Stomach (tissue), 9 donors: Measurements from ENCODE around the gene CHMP2A. TPM values are rescaled to one million over a fixed set of nuclear protein-coding genes. Genes with fewer than 3 reads are reported as not detected.

Source experiments
- DNase-seq, 2 donors: peaks; one replicate each; pipeline versions ENCODE4 v3.0.0 to v3.0.0-alpha.2; 2013 to 2019
- H3K27ac ChIP-seq, 5 donors: fragments of 200-600 bp in 4 of 5; sonication (generic) in 4 of 5; one replicate each; pipeline ENCODE4 v1.5.1; 2013 to 2019; ENCODE audit warnings: mild to moderate bottlenecking in 1 of 5, moderate library complexity in 1 of 5
- H3K27me3 ChIP-seq, 3 donors: fragments of 200-600 bp; sonication (generic); one replicate each; pipeline ENCODE4 v1.5.1; 2017 to 2019; ENCODE audit warnings: mixed run types in 1 of 3
- H3K36me3 ChIP-seq, 4 donors: fragments of 200-600 bp; sonication (generic); 1 replicate in 3 of 4; 2 replicates in 1 of 4; pipeline ENCODE4 v1.5.1; 2016 to 2019
- H3K4me1 ChIP-seq, 4 donors: fragments of 200-600 bp; sonication (generic); one replicate each; pipeline ENCODE4 v1.5.1; 2016 to 2019
- H3K4me3 ChIP-seq, 4 donors: fragments of 200-600 bp; sonication (generic) in 3 of 4; one replicate each; pipeline ENCODE4 v1.5.1; 2016 to 2019; ENCODE audit warnings: mild to moderate bottlenecking in 1 of 4
- H3K9me3 ChIP-seq, 4 donors: fragments of 200-600 bp; sonication (generic); one replicate each; pipeline ENCODE4 v1.5.1; 2016 to 2019
- EP300 ChIP-seq: sonication (generic); formaldehyde crosslinking; IDR thresholded peaks from one replicate; pipeline ENCODE4 v1.6.1; 2017; ENCODE audit warnings: antibody characterized with exemption
- POLR2A ChIP-seq, 4 donors: fragments of 450-650 bp; IDR thresholded peaks; one replicate each; pipeline ENCODE4 v1.6.1; 2016; ENCODE audit warnings: antibody characterized with exemption in 4 of 4, control low read depth in 2 of 4, mild to moderate bottlenecking in 1 of 4, moderate library complexity in 1 of 4
- POLR2AphosphoS5 ChIP-seq, 3 donors: sonication (generic); formaldehyde crosslinking; IDR thresholded peaks; one replicate each; pipeline ENCODE4 v1.6.1; 2016; ENCODE audit warnings: antibody characterized with exemption in 3 of 3
- WGBS, 5 donors: extraction: QIAGEN DNeasy Blood & Tissue Kit in 3 of 5; methylation state at CpG; one replicate each; pipeline versions ENCODE4 v1.1.5 to v1.1.7; 2013 to 2018; 5-methylcytosine and 5-hydroxymethylcytosine counted together
- intact Hi-C: fragments of 100-400 bp; cut with DNase I; formaldehyde crosslinking; loops from one replicate; pipeline ENCODE4 v1.15.1; 2023; ENCODE audit warnings: low total_unique reads
- polyA plus RNA-seq, 3 donors: library from polyadenylated mRNA; stranded (reverse); fragments of 200-250 nt; gene quantifications; one replicate each; pipeline ENCODE4 v1.2.3, GENCODE V29; 2013
- total RNA-seq, 5 donors: library from RNA; depleted of rRNA; stranded (reverse); fragments of >200 nt; gene quantifications; one replicate each; pipeline versions ENCODE4 v1.1.0 to v1.2.3, GENCODE V29; 2014 to 2016
- TF ChIP-seq, protein P1 (sequence below), 7 experiments: fragments of 450-650 bp in 4 of 7; fragments of 200-600 bp in 3 of 7; sonication (generic) in 3 of 7; IDR thresholded peaks; one replicate each; pipeline ENCODE4 v1.5.1; 2016 to 2019; ENCODE audit warnings: antibody characterized with exemption in 7 of 7, control low read depth in 2 of 7, mild to moderate bottlenecking in 1 of 7
- donor health status: healthy with polysubstance abuse.
- donor health status: Bipolar disorder and iron deficiency.
- donor health status: healthy.

CHMP2A gene
- total and polyA plus RNA-seq, 8 donors: 55.8 to 338 (median 168) TPM

DNA sequence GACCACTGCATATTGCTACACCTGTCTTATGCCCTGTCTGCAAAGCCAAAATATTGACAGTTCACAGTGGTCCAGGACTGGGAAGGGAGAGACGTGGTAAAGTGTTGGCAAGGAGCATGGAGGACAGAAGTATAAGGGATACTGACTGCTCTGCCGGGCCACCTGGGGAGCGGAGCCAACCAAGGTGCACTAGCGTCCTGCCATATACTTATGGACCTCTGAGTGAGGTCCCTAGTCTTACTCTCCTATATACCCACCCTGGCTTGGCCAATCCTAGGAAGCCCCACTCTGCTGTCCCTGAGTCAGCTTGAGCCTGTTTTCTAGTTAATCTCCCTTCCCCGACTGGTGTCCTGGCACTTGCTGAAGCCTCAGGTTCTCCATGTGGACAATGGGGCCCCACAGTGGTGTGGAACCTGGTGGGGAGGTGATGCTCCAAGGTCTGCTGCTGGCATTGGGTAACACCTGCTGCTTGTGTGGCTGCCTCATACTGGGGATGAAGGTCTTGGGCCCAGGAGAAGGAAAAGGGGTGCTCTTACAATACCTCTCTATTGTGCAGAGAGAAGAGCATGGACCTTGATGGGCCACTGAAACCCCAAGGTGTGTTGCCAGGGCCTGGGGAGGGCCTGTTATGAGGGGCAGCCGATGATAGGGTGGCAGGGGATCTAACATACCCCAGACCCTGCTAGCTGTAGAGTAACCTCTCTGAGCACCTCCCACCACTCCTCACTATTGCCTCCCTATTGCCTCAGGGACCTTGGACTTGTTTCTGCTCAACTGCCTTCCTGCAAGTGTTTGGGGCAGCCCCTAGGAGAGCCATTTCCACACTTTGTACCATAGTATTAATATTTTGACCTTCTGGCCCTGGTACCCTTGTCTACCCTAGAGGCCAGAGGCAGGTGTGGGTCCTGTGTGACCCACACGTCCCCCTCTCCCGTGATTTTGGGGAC, 17.8 kb downstream of the CHMP2A start:
- Histone ChIP-seq H3K27ac (no peak overlapping the region), H3K36me3 (no peaks in the 10 kb centered on the region), H3K27me3 (peaks cover 4 to 50% (median 9%) of the 10 kb centered on the region in 3 donors), H3K4me1 (peaks cover 5 to 13% (median 11%) of the 10 kb centered on the region in 4 donors), H3K4me3 (no peak overlapping the region), H3K9me3 (no peaks in the 10 kb centered on the region)
- intact Hi-C loops: no loop called here
- 85 to 94% (median 91%) methylated on average over 8 of the region's 8 CpGs for WGBS, 5 donors
- no peak for DNase-seq
- TF ChIP-seq POLR2A (IDR thresholded peaks at IDR 0.05) (no peak), POLR2AphosphoS5 (IDR thresholded peaks at IDR 0.05) (no peak), EP300 (no peak)
- TF ChIP-seq, protein P1, sequence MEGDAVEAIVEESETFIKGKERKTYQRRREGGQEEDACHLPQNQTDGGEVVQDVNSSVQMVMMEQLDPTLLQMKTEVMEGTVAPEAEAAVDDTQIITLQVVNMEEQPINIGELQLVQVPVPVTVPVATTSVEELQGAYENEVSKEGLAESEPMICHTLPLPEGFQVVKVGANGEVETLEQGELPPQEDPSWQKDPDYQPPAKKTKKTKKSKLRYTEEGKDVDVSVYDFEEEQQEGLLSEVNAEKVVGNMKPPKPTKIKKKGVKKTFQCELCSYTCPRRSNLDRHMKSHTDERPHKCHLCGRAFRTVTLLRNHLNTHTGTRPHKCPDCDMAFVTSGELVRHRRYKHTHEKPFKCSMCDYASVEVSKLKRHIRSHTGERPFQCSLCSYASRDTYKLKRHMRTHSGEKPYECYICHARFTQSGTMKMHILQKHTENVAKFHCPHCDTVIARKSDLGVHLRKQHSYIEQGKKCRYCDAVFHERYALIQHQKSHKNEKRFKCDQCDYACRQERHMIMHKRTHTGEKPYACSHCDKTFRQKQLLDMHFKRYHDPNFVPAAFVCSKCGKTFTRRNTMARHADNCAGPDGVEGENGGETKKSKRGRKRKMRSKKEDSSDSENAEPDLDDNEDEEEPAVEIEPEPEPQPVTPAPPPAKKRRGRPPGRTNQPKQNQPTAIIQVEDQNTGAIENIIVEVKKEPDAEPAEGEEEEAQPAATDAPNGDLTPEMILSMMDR (IDR thresholded peaks at IDR 0.05): no peak

DNA sequence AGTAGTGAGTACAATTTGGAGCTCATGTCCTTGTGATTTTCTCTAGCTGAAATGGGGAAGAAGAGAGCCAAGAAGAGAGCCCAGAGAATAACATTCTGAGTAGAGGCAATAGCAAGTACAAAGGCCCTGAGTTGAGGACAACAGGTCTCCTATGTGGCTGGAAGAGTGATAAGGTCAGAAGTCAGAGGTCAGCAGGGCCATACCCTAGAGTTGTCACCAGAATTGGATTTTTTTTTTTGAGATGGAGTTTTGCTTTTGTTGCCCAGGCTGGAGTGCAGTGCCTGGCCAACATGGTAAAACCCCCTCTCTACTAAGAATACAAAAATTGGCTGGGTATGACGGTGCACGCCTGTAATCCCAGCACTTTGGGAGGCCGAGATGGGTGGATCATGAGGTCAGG, 19.0 kb downstream of the CHMP2A start:
- WGBS, 5 donors: 91 to 98% (median 93%) methylated on average over 3 of the region's 3 CpGs
- DNase-seq: no peak
- H3K36me3 ChIP-seq: no peaks in the 10 kb centered on the region
- intact Hi-C loops: no loop called here
- peaks cover 5 to 13% (median 11%) of the 10 kb centered on the region in 4 donors for H3K4me1 ChIP-seq
- no peaks in the 10 kb centered on the region for H3K9me3 ChIP-seq
- peaks cover 4 to 56% (median 9%) of the 10 kb centered on the region in 3 donors for H3K27me3 ChIP-seq
- TF ChIP-seq EP300: no peak
- TF ChIP-seq, protein P1 (IDR thresholded peaks at IDR 0.05): no peak
- TF ChIP-seq POLR2A (IDR thresholded peaks at IDR 0.05): no peak
- no peak for TF ChIP-seq POLR2AphosphoS5 (IDR thresholded peaks at IDR 0.05)
- H3K4me3 ChIP-seq: no peak overlapping the region
- no peak overlapping the region for H3K27ac ChIP-seq

DNA sequence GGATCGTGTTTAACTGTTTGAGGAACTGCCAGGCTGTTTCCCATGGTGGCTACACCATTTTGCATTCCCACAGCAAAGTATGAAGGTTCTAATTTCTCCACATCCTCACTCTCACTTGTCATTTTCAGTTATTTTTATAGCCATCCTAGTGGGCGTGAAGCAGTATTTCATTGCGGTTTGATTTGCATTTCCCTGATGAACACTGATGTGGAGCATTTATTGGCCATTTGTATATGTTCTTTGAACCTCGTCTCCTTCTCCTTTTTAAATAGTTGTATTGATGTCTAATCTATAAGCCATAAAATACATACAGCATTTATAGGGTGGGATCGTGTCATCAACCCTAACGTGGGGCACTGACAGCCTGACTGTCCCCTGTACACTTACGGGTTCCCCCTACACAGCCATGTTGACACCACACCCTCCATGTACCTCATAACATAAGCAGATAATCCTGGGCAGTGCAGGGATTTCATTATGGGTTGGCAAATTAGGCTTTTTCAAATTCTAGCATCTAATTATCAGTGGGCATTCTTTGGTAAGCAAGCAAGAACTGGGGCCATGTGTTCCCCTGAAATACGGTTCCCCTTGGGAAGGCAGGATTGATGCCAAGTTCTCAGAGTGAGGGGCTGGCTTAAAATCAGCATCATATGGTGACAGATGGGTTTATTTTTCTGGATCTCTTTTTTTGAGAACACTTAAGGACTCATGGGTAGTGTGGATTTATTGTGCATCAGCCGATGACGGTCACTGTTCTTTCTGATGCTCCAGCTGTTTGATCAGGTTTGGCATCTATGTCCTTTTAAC, 23.7 kb downstream of the CHMP2A start:
- no peak for TF ChIP-seq POLR2AphosphoS5 (IDR thresholded peaks at IDR 0.05)
- TF ChIP-seq EP300: no peak
- TF ChIP-seq, protein P1 (IDR thresholded peaks at IDR 0.05): no peak
- no peak for TF ChIP-seq POLR2A (IDR thresholded peaks at IDR 0.05)
- no peak for DNase-seq
- 69 to 78% (median 73%) methylated on average over 10 of the region's 10 CpGs for WGBS, 5 donors

DNA sequence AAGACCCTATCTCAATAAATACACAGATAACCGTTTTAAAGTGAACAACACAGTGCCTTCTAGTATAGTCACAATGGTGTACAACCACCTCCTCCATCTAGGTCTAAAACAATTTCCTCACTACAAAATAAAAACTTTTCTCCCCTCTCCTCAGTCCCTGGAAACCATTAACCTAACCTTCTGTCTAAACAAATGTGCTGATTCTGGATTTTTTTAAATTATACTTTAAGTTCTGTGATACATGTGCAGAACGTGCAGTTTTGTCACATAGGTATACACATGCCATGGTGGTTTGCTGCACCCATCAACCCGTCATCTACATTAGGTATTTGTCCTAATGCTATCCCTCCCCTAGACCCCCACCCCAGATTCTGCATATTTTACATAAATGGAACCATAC, 25.5 kb downstream of the CHMP2A start:
- Histone ChIP-seq H3K9me3 (no peaks in the 10 kb centered on the region), H3K27ac (no peak overlapping the region), H3K4me1 (no peaks in the 10 kb centered on the region), H3K27me3 (peaks cover 0 to 30% (median 0%) of the 10 kb centered on the region in 3 donors), H3K36me3 (no peaks in the 10 kb centered on the region), H3K4me3 (no peak overlapping the region)
- no peak for TF ChIP-seq POLR2AphosphoS5 (IDR thresholded peaks at IDR 0.05)
- no peak for TF ChIP-seq POLR2A (IDR thresholded peaks at IDR 0.05)
- TF ChIP-seq, protein P1 (IDR thresholded peaks at IDR 0.05): no peak
- TF ChIP-seq EP300: no peak
- DNase-seq: no peak
- 66 to 81% (median 71%) methylated on average over 3 of the region's 3 CpGs for WGBS, 5 donors
- intact Hi-C loops: no loop called here

More for the DNA sequence above, 23.7 kb downstream of the CHMP2A start:
- Histone ChIP-seq H3K27me3 (peaks cover 0 to 30% (median 0%) of the 10 kb centered on the region in 3 donors), H3K9me3 (no peaks in the 10 kb centered on the region), H3K36me3 (no peaks in the 10 kb centered on the region), H3K27ac (no peak overlapping the region), H3K4me3 (no peak overlapping the region), H3K4me1 (no peaks in the 10 kb centered on the region)
- intact Hi-C loops: no loop called here
